ENCODE data around the gene NAV2.

DNA sequence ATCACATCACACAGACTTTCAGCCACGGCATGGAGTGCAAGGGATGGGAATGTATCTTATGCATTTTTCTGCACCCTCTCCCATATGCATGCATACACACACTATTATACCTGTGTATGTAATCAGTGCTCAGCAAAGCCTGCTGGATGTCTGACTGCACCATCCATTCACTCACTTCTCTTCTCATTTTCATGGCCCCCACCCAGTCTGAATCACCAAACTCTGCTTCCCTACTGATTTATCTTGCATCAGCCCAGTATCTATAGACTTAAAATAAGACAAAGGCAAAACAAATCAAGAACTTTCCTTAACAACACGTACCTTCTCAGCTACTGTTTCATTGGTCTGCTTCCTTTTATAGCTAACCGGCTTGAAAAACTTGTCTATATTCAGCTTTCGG lies 426.1 kb downstream of the NAV2 start:
- TF ChIP-seq, protein P1, sequence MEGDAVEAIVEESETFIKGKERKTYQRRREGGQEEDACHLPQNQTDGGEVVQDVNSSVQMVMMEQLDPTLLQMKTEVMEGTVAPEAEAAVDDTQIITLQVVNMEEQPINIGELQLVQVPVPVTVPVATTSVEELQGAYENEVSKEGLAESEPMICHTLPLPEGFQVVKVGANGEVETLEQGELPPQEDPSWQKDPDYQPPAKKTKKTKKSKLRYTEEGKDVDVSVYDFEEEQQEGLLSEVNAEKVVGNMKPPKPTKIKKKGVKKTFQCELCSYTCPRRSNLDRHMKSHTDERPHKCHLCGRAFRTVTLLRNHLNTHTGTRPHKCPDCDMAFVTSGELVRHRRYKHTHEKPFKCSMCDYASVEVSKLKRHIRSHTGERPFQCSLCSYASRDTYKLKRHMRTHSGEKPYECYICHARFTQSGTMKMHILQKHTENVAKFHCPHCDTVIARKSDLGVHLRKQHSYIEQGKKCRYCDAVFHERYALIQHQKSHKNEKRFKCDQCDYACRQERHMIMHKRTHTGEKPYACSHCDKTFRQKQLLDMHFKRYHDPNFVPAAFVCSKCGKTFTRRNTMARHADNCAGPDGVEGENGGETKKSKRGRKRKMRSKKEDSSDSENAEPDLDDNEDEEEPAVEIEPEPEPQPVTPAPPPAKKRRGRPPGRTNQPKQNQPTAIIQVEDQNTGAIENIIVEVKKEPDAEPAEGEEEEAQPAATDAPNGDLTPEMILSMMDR (IDR thresholded peaks at IDR 0.05) = no peak
- TF ChIP-seq POLR2A (IDR thresholded peaks at IDR 0.05) = no peak
